Lung (tissue), 12 donors: ENCODE results near the gene RIC1. TPM values are rescaled to one million over a fixed set of nuclear protein-coding genes. Genes with fewer than 3 reads are reported as not detected.

ENCODE experiments used
- ATAC-seq: fragments of 200-7000 bp; cut with Tn5 transposase; one replicate; pipeline ENCODE4 v1.9.1; 2020; ENCODE audit warnings: moderate number of reproducible peaks; ENCODE audit not compliant: insufficient read depth, low FRiP score
- DNase-seq, 3 donors: peaks; one replicate each; pipeline ENCODE4 v3.0.0-alpha.2; 2013 to 2017
- H3K27ac ChIP-seq, 2 donors: one replicate each; pipeline ENCODE4 v1.5.1; 2013; ENCODE audit warnings: mild to moderate bottlenecking in 2 of 2, moderate library complexity in 2 of 2, control low read depth in 1 of 2, inconsistent platforms in 1 of 2, low read depth in 1 of 2, low read length in 1 of 2
- H3K27me3 ChIP-seq, 3 donors: one replicate each; pipeline ENCODE4 v1.5.1; 2013; ENCODE audit warnings: low read length in 2 of 3; ENCODE audit not compliant: control insufficient read depth in 3 of 3, insufficient read depth in 3 of 3
- H3K36me3 ChIP-seq, 4 donors: one replicate each; pipeline ENCODE4 v1.5.1; 2013; ENCODE audit warnings: low read length in 4 of 4, mild to moderate bottlenecking in 1 of 4, moderate library complexity in 1 of 4; ENCODE audit not compliant: control insufficient read depth in 4 of 4, insufficient read depth in 4 of 4
- H3K4me1 ChIP-seq, 5 donors: one replicate each; pipeline ENCODE4 v1.5.1; 2013; ENCODE audit warnings: low read length in 5 of 5, mild to moderate bottlenecking in 2 of 5, moderate library complexity in 1 of 5; ENCODE audit not compliant: control insufficient read depth in 5 of 5, insufficient read depth in 5 of 5
- H3K4me3 ChIP-seq: one replicate; pipeline ENCODE4 v1.5.1; 2013; ENCODE audit warnings: mild to moderate bottlenecking, control low read depth, moderate library complexity
- H3K9ac ChIP-seq, 2 donors: one replicate each; pipeline ENCODE4 v1.5.1; 2013; ENCODE audit warnings: low read length in 2 of 2, control low read depth in 1 of 2; ENCODE audit not compliant: insufficient read depth in 1 of 2
- H3K9me3 ChIP-seq, 4 donors: one replicate each; pipeline ENCODE4 v1.5.1; 2013; ENCODE audit warnings: low read length in 3 of 4, mild to moderate bottlenecking in 1 of 4, moderate library complexity in 1 of 4; ENCODE audit not compliant: control insufficient read depth in 4 of 4, insufficient read depth in 3 of 4
- WGBS, 2 donors: extraction: QIAGEN DNeasy Blood & Tissue Kit; methylation state at CpG; one replicate each; pipeline ENCODE4 v1.1.7; 2013; 5-methylcytosine and 5-hydroxymethylcytosine counted together
- polyA plus RNA-seq, 2 donors: library from polyadenylated mRNA; stranded (reverse); fragments of 200-250 nt; gene quantifications; one replicate each; pipeline ENCODE4 v1.2.1, GENCODE V29; 2013
- total RNA-seq, 2 donors: library from RNA; depleted of rRNA in 1 of 2; stranded (reverse); fragments of >200 nt in 1 of 2; gene quantifications; one replicate each; pipeline ENCODE4 v1.2.1, GENCODE V29; 2014 to 2021
- TF ChIP-seq, protein P1 (sequence below): IDR thresholded peaks from 2 replicates; pipeline ENCODE4 v1.5.1; 2012; ENCODE audit warnings: mild to moderate bottlenecking; ENCODE audit errors: control extremely low read depth, extremely low read depth
- donor health status: control.
- donor health status: control.
- donor health status: Bipolar disorder and iron deficiency.
- donor health status: healthy.
- donor health status: DM: yes; HTN: yes; CAD: no.

Gene RIC1
- total and polyA plus RNA-seq, 4 donors = 3.5 to 46.0 (median 14.4) TPM

DNA sequence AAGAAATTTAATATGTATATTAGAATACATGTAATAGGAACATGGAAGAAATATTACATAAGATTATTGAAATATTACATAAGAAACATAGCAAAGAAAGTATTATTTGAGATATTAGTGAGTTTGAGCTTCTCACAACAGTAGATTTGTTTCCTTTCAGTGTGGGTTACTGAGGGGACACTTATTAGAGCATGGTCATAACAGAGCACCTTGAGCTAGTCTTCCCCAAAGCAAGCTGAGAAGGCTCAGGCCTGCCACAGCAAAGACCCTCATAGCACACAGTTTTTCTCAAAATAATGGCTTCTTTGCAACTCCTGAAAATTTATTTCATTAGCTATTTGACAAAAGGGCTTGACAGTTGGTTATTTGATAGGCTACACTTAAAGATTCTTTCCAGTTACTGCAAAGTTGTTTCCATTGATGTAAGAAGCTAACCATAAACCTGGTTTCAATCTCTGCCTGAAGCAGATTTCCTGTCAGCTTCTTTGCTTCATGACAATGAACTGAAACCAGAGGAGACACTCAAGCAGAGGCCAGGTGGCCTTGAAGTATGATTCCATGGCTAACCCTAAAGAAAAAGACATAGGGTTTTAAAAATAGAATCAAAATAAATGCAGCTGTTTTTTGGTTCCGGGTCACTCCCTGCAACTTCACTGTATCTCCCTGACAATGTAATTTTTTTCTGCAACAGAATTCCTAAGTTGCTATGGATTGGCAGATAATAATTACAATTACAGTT, 135.4 kb downstream of the RIC1 start:
- WGBS, 2 donors = 82 to 88% methylated on average over 1 of the region's 1 CpG
- H3K9me3 ChIP-seq = no peaks in the 10 kb centered on the region
- no peaks in the 10 kb centered on the region for H3K27me3 ChIP-seq
- no peak for DNase-seq
- no peak overlapping the region for H3K9ac ChIP-seq
- H3K27ac ChIP-seq = no peak overlapping the region
- no peak overlapping the region for H3K4me3 ChIP-seq
- ATAC-seq = no peak
- peaks cover 21 to 48% (median 40%) of the 10 kb centered on the region in 4 donors for H3K36me3 ChIP-seq
- no peaks in the 10 kb centered on the region for H3K4me1 ChIP-seq
- TF ChIP-seq, protein P1, sequence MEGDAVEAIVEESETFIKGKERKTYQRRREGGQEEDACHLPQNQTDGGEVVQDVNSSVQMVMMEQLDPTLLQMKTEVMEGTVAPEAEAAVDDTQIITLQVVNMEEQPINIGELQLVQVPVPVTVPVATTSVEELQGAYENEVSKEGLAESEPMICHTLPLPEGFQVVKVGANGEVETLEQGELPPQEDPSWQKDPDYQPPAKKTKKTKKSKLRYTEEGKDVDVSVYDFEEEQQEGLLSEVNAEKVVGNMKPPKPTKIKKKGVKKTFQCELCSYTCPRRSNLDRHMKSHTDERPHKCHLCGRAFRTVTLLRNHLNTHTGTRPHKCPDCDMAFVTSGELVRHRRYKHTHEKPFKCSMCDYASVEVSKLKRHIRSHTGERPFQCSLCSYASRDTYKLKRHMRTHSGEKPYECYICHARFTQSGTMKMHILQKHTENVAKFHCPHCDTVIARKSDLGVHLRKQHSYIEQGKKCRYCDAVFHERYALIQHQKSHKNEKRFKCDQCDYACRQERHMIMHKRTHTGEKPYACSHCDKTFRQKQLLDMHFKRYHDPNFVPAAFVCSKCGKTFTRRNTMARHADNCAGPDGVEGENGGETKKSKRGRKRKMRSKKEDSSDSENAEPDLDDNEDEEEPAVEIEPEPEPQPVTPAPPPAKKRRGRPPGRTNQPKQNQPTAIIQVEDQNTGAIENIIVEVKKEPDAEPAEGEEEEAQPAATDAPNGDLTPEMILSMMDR = no peak

- Histone ChIP-seq H3K27ac (no peak overlapping the region), H3K36me3 (peaks cover 20 to 53% (median 43%) of the 10 kb centered on the region in 4 donors), H3K9me3 (no peaks in the 10 kb centered on the region), H3K27me3 (no peaks in the 10 kb centered on the region), H3K4me3 (no peak overlapping the region), H3K9ac (no peak overlapping the region), H3K4me1 (no peaks in the 10 kb centered on the region)
- 81 to 84% methylated on average over 5 of the region's 5 CpGs for WGBS, 2 donors
- DNase-seq = no peak
- TF ChIP-seq, protein P1 = no peak
- no peak for ATAC-seq
These were observed 139.3 kb downstream of the RIC1 start for GRCh38 chr9:5767968-5768932.

- no peak for ATAC-seq
- TF ChIP-seq, protein P1 = no peak
- Histone ChIP-seq H3K4me1 (no peaks in the 10 kb centered on the region), H3K36me3 (peaks cover 12 to 50% (median 35%) of the 10 kb centered on the region in 4 donors), H3K27me3 (no peaks in the 10 kb centered on the region), H3K9me3 (peaks cover 0 to 10% (median 2%) of the 10 kb centered on the region in 4 donors), H3K27ac (no peak overlapping the region), H3K9ac (no peak overlapping the region), H3K4me3 (no peak overlapping the region)
- whole genome bisulfite sequencing, 2 donors = 88 to 89% methylated on average over 3 of the region's 3 CpGs
- DNase-seq = no peak
These were observed 144.6 kb downstream of the RIC1 start for GRCh38 chr9:5773324-5773999.
